Endothelial cell of umbilical vein (primary cell): ENCODE measurements around the gene SMIM41.

Experiments
- CTCF ChIP-seq, 2 donors: IDR thresholded peaks; 1 replicate in 1 of 2; 2 replicates in 1 of 2; pipeline ENCODE4 v1.5.1; 2011; ENCODE audit warnings: low read length in 2 of 2, mild to moderate bottlenecking in 2 of 2, moderate library complexity in 2 of 2, control low read depth in 1 of 2, inconsistent platforms in 1 of 2, low read depth in 1 of 2; ENCODE audit not compliant: insufficient read depth in 1 of 2; ENCODE audit errors: extremely low read depth in 1 of 2
- EZH2 ChIP-seq: IDR thresholded peaks from 2 replicates; pipeline ENCODE4 v1.6.1; 2012; ENCODE audit warnings: borderline replicate concordance, low read depth, mild to moderate bottlenecking, moderate library complexity, low read length, inconsistent platforms; ENCODE audit not compliant: severe bottlenecking
- POLR2A ChIP-seq: IDR thresholded peaks from 2 replicates; pipeline ENCODE4 v1.6.1; 2012; ENCODE audit warnings: low read depth, mild to moderate bottlenecking, control low read depth, low read length
- TF ChIP-seq, protein P1 (sequence below): IDR thresholded peaks from 2 replicates; pipeline ENCODE4 v1.6.1; 2011; ENCODE audit not compliant: insufficient read depth, insufficient read length

DNA sequence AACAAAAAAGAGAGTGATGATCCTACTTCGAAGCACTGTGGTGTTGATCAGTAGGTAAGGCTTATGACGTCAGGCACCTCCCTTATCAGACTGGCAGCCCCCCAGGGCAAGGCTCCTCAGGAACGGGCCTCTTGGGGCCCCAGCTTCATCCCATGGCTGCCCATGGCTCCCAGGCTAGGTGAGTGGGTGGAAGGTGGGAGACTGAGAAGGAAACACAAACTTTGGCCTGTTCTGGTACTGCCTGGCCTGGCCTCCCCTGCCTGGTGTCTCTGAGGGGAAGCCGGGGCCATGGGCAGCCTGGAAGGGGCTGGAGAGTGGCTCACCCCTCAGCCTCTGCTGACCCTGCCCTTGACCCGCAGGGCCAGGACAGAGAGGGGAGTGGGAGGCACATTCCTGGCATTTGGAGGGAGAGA is 73.4 kb downstream of the SMIM41 start:
- no peak for TF ChIP-seq CTCF (IDR thresholded peaks at IDR 0.05; ENCODE audit: extremely low read depth in 1 of 2, insufficient read depth in 1 of 2, low read depth in 1 of 2, low read length in 2 of 2)
- no peak for TF ChIP-seq EZH2
- no peak for TF ChIP-seq POLR2A
- TF ChIP-seq, protein P1, sequence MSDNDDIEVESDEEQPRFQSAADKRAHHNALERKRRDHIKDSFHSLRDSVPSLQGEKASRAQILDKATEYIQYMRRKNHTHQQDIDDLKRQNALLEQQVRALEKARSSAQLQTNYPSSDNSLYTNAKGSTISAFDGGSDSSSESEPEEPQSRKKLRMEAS, result no peak
